ENCODE results near the gene MAN2A2. TPM values are rescaled to one million over a fixed set of nuclear protein-coding genes. Genes with fewer than 3 reads are reported as not detected.

Gene MAN2A2
- polyA plus RNA-seq, 3 donors: 6.6 to 318 (median 7.3) TPM

DNA sequence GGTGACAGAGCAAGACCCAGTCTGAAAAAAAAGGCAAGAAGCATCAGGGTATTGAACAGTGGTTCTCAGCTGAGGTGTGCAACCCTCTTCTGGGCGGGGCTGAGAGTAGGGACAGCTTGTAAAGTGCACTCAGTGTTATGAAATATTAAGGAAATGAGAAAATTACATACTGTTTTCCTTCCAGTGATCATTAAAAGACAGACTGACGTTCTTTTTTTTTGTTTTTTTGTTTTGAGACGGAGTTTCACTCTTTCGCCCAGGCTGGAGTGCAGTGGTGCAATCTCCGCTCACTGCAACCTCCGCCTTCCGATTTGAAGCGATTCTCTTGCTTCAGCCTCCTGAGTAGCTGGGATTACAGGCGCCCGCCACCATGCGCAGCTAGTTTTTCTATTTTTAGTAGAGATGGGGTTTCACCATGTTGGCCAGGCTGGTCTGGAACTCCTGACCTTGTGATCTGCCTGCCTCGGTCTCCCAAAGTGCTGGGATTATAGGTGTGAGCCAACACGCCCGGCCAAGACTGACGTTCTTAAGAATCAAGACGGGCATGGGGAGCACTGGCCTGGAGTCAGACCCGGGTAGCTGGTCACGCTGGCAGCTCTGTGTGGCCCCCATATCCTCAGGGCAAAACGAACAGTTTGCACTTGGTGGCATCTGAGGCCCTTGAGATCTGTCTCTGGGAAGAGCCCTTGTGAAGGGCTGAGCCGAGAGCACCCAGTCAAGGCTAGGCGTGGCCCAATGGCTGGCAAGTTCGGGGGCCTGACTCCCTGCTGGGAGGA lies 11.4 kb downstream of the MAN2A2 start:
- peaks cover 52% of the 10 kb centered on the region for H3K4me1 Mint-ChIP-seq
- Histone ChIP-seq H3K4me1 (ENCODE audit: control insufficient read depth in 1 of 2, insufficient read depth in 2 of 2, low read length in 2 of 2) (peaks cover 49 to 55% of the 10 kb centered on the region in 2 donors), H3K4me2 (replicated peaks; ENCODE audit: extremely low read depth, low read length, poor library complexity, severe bottlenecking) (peak overlapping the region; percentile 86), H3K4me3 (replicated peaks in 1 of 3; ENCODE audit: low read depth in 2 of 3, low read length in 3 of 3) (peak overlapping the region in 1 of 3 experiments; percentile 76), H4K20me1 (ENCODE audit: insufficient read depth, low read length) (no peaks in the 10 kb centered on the region), H3K9me3 (replicated peaks in 1 of 2; ENCODE audit: control insufficient read depth in 1 of 2, insufficient read depth in 1 of 2, low read length in 2 of 2) (no peaks in the 10 kb centered on the region), H3K9ac (ENCODE audit: insufficient read depth, low read length, poor library complexity, severe bottlenecking) (peak overlapping the region; percentile 71), H3K79me2 (ENCODE audit: insufficient read depth, low read length) (peaks cover 32% of the 10 kb centered on the region), H3K27ac (ENCODE audit: low read depth in 1 of 2, low read length in 2 of 2) (peak overlapping the region; percentile 83 to 93), H2AFZ (ENCODE audit: insufficient read depth, low read depth, low read length, poor library complexity, severe bottlenecking) (no peak overlapping the region), H3K27me3 (ENCODE audit: control insufficient read depth in 2 of 2, insufficient read depth in 2 of 2, low read length in 2 of 2) (no peaks in the 10 kb centered on the region), H3K36me3 (replicated peaks in 1 of 2; ENCODE audit: control insufficient read depth in 1 of 2, insufficient read depth in 2 of 2, low read length in 2 of 2) (peaks cover 61 to 71% of the 10 kb centered on the region in 2 donors)
- intact Hi-C loops (cut with micrococcal nuclease): loop anchor here (1.0 to 10.0 kb wide), 3 partner anchors 14 to 940 kb away; partner anchors contain the start of gene SLCO3A1 (in 1 of the 2)
- no peak for TF ChIP-seq CTCF (IDR thresholded peaks at IDR 0.05)
- peaks cover 0 to 2% (median 0%) of the 10 kb centered on the region in 7 donors for H3K9me3 Mint-ChIP-seq
- DNase-seq: peak; percentile 65 to 73 (median 68)
- peaks cover 74 to 90% of the 10 kb centered on the region in 2 donors for H3K36me3 Mint-ChIP-seq
- 39% methylated on average over 16 of the region's 22 CpGs for WGBS (ENCODE audit: insufficient coverage)
- H3K4me3 Mint-ChIP-seq: peak overlapping the region; percentile 33 to 43
- peak overlapping the region; percentile 95 to 98 (median 97) for H3K27ac Mint-ChIP-seq
- peaks cover 0 to 3% (median 1%) of the 10 kb centered on the region in 3 donors for H3K27me3 Mint-ChIP-seq (ENCODE audit: low read depth in 3 of 3)

DNA sequence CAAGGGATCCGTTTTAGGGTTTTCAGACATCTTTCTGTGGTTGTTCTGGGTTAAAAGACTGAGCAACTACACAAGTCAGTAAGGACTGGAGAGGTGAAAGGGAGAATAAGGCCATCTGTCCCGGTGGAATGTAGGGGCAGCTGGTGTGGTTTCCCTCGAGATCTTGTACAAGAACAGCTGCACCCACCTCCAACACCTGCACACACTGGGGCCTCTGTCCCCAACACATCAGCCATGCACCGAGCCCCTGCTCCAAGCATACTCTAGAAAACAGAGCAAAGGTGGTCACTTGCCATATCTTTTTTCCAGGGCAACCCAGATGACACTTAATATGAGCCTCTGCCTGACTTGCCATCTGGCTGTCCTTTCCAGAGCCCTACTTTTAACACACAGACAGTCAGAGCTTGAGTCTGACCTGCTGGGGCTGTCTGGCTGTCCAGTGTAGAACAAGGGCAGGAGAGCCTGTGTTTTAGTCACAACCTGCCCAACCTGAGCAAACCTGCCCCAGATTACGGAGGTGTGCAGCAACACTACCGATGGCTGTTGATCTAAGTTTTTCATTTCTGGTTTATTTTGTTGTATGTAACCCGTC lies 12.2 kb downstream of the MAN2A2 start:
- Histone ChIP-seq H3K27ac (ENCODE audit: low read depth in 1 of 2, low read length in 2 of 2) (peak overlapping the region; percentile 83 to 93), H4K20me1 (ENCODE audit: insufficient read depth, low read length) (peaks cover 4% of the 10 kb centered on the region), H3K9me3 (replicated peaks in 1 of 2; ENCODE audit: control insufficient read depth in 1 of 2, insufficient read depth in 1 of 2, low read length in 2 of 2) (no peaks in the 10 kb centered on the region), H3K36me3 (replicated peaks in 1 of 2; ENCODE audit: control insufficient read depth in 1 of 2, insufficient read depth in 2 of 2, low read length in 2 of 2) (peaks cover 63 to 71% of the 10 kb centered on the region in 2 donors), H2AFZ (ENCODE audit: insufficient read depth, low read depth, low read length, poor library complexity, severe bottlenecking) (no peak overlapping the region), H3K9ac (ENCODE audit: insufficient read depth, low read length, poor library complexity, severe bottlenecking) (peak overlapping the region; percentile 71), H3K4me2 (replicated peaks; ENCODE audit: extremely low read depth, low read length, poor library complexity, severe bottlenecking) (peak overlapping the region; percentile 86), H3K4me3 (replicated peaks in 1 of 3; ENCODE audit: low read depth in 2 of 3, low read length in 3 of 3) (peak overlapping the region in 1 of 3 experiments; percentile 76), H3K4me1 (ENCODE audit: control insufficient read depth in 1 of 2, insufficient read depth in 2 of 2, low read length in 2 of 2) (peaks cover 49 to 55% of the 10 kb centered on the region in 2 donors), H3K27me3 (ENCODE audit: control insufficient read depth in 2 of 2, insufficient read depth in 2 of 2, low read length in 2 of 2) (no peaks in the 10 kb centered on the region), H3K79me2 (ENCODE audit: insufficient read depth, low read length) (peaks cover 35% of the 10 kb centered on the region)
- H3K4me3 Mint-ChIP-seq: peak overlapping the region; percentile 81 to 93
- H3K4me1 Mint-ChIP-seq: peaks cover 55% of the 10 kb centered on the region
- H3K27me3 Mint-ChIP-seq (ENCODE audit: low read depth in 3 of 3): peaks cover 0 to 3% (median 1%) of the 10 kb centered on the region in 3 donors
- 44% methylated on average over 1 of the region's 7 CpGs for WGBS (ENCODE audit: insufficient coverage)
- TF ChIP-seq CTCF (IDR thresholded peaks at IDR 0.05): no peak
- intact Hi-C loops (cut with micrococcal nuclease): loop anchor here (1.0 to 10.0 kb wide), 3 partner anchors 13 to 939 kb away; partner anchors contain the start of gene SLCO3A1 (in 1 of the 2)
- no peak for DNase-seq
- peaks cover 74 to 90% of the 10 kb centered on the region in 2 donors for H3K36me3 Mint-ChIP-seq
- peaks cover 0 to 2% (median 0%) of the 10 kb centered on the region in 7 donors for H3K9me3 Mint-ChIP-seq
- peak overlapping the region; percentile 95 to 98 (median 97) for H3K27ac Mint-ChIP-seq
